ENCODE measurements around the gene PCDHA1.
"Not testable (repeated sequence)": the region's sequence is repeated elsewhere in the genome, so short reads cannot be mapped to it uniquely, and the experiment has no call there.

The PCDHA1 gene

DNA sequence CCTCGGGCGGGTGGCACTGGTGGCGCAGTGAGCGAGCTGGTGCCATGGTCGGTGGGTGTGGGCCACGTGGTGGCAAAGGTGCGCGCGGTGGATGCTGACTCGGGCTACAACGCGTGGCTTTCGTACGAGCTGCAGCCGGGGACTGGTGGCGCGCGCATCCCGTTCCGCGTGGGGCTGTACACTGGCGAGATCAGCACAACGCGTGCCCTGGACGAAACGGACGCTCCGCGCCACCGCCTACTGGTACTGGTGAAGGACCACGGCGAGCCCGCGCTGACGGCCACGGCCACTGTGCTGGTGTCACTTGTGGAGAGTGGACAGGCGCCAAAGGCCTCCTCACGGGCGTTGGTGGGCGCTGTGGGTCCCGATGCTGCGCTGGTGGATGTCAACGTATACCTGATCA lies 22.9 kb downstream of the PCDHA1 start:
- DNase-seq (ENCODE audit: low read depth, low spot score) = no peak
- TF ChIP-seq, protein P1, sequence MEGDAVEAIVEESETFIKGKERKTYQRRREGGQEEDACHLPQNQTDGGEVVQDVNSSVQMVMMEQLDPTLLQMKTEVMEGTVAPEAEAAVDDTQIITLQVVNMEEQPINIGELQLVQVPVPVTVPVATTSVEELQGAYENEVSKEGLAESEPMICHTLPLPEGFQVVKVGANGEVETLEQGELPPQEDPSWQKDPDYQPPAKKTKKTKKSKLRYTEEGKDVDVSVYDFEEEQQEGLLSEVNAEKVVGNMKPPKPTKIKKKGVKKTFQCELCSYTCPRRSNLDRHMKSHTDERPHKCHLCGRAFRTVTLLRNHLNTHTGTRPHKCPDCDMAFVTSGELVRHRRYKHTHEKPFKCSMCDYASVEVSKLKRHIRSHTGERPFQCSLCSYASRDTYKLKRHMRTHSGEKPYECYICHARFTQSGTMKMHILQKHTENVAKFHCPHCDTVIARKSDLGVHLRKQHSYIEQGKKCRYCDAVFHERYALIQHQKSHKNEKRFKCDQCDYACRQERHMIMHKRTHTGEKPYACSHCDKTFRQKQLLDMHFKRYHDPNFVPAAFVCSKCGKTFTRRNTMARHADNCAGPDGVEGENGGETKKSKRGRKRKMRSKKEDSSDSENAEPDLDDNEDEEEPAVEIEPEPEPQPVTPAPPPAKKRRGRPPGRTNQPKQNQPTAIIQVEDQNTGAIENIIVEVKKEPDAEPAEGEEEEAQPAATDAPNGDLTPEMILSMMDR (IDR thresholded peaks at IDR 0.05; ENCODE audit: insufficient read depth, low read length, missing control alignments) = no peak
- CTCF ChIA-PET = no interaction called here
- H3K4me3 ChIP-seq (ENCODE audit: low read depth, low read length) = no peak overlapping the region
- POLR2A ChIA-PET = no interaction called here

- H3K4me3 ChIP-seq (ENCODE audit: low read depth, low read length) = no peak within 1 kb of the TSS
- ChIA-PET POLR2A (no interaction called here), CTCF (no interaction called here)
- no peak for DNase-seq (ENCODE audit: low read depth, low spot score)
- TF ChIP-seq, protein P1 (IDR thresholded peaks at IDR 0.05; ENCODE audit: insufficient read depth, low read length, missing control alignments) = peak; percentile 8
Measured at GRCh38 chr5:140821375-140822280, 35.7 kb downstream of the PCDHA1 start, which contains the start of gene PCDHA5. TSS of gene PCDHA5 (plus strand) at chr5:140821613.

- CTCF ChIA-PET = no interaction called here
- DNase-seq (ENCODE audit: low read depth, low spot score) = no peak
- no peak overlapping the region for H3K4me3 ChIP-seq (ENCODE audit: low read depth, low read length)
- TF ChIP-seq, protein P1 (IDR thresholded peaks at IDR 0.05; ENCODE audit: insufficient read depth, low read length, missing control alignments) = no peak
- POLR2A ChIA-PET = no interaction called here
Measured at GRCh38 chr5:140822281-140822629, 36.3 kb downstream of the PCDHA1 start.

- H3K4me3 ChIP-seq (ENCODE audit: low read depth, low read length); POLR2A ChIA-PET; CTCF ChIA-PET; DNase-seq (ENCODE audit: low read depth, low spot score): not testable (repeated sequence)
Measured at GRCh38 chr5:140822969-140823368, 37.0 kb downstream of the PCDHA1 start.

DNA sequence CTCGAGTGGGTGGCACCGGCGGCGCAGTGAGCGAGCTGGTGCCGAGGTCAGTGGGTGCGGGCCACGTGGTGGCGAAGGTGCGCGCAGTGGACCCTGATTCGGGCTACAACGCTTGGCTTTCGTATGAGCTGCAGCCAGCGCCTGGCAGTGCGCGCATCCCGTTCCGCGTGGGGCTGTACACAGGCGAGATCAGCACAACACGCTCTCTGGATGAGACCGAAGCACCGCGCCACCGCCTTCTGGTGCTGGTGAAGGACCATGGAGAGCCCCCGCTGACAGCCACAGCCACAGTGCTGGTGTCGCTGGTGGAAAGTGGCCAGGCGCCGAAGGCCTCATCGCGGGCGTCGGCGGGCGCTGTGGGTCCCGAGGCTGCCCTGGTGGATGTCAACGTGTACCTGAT lies 37.5 kb downstream of the PCDHA1 start:
- H3K4me3 ChIP-seq (ENCODE audit: low read depth, low read length) = no peak overlapping the region
- CTCF ChIA-PET = no interaction called here
- no peak for DNase-seq (ENCODE audit: low read depth, low spot score)
- POLR2A ChIA-PET = no interaction called here
- TF ChIP-seq, protein P1 (IDR thresholded peaks at IDR 0.05; ENCODE audit: insufficient read depth, low read length, missing control alignments) = no peak

DNA sequence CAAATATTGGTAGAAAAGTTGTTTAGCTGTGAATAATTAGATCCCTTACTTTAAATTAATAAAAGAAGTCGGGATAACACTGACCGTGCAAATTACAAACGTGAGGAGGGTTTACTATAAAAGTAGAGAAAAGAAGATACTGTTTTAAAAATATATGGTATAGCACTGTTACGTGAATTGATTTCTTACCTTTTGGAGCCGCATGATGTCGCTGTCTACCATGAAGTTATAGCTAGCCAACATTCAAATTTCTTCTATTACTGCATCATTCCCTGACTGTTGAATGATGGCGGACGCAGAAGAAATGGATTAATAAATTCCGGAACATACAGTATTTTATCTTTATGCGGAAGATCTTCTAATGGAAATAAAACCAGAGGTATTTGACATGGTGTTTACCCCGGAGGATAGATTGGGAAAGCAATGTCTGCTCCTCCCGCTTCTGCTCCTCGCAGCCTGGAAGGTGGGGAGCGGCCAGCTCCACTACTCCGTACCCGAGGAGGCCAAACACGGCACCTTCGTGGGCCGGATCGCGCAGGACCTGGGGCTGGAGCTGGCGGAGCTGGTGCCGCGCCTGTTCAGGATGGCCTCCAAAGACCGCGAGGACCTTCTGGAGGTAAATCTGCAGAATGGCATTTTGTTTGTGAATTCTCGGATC lies 41.9 kb downstream of the PCDHA1 start, which contains the start of gene PCDHA6:
Gene PCDHA6 (plus strand): TSS at position 257 of the 658 bp plus-strand sequence. CDS start 132 bp downstream, at position 389.
- no peak within 1 kb of the TSS; the same call in 1 of the 2 replicates for H3K4me3 ChIP-seq (ENCODE audit: low read depth, low read length)
- TF ChIP-seq, protein P1 (IDR thresholded peaks at IDR 0.05; ENCODE audit: insufficient read depth, low read length, missing control alignments) = no peak
- DNase-seq (ENCODE audit: low read depth, low spot score) = no peak
- ChIA-PET POLR2A (no interaction called here), CTCF (no interaction called here)
